SK-N-SH (cell line): ENCODE measurements around the gene PDGFA.

Source experiments
- CTCF ChIP-seq: fragments of 200-600 bp; sonication (generic); IDR thresholded peaks from 2 replicates; pipeline ENCODE4 v1.6.1; 2017; ENCODE audit warnings: antibody characterized with exemption, mild to moderate bottlenecking, moderate library complexity
- RFX5 ChIP-seq: IDR thresholded peaks from 2 replicates; pipeline ENCODE4 v1.6.1; 2012; ENCODE audit warnings: mild to moderate bottlenecking, improper control_type of control experiment, low read length

GRCh38 chr7:552868-553635 is 33.4 kb upstream of the PDGFA start:
- TF ChIP-seq RFX5 (no peak), CTCF (no peak)
